Body of pancreas (tissue), 4 donors: ENCODE data around the gene PHETA1. TPM values are rescaled to one million over a fixed set of nuclear protein-coding genes. Genes with fewer than 3 reads are reported as not detected.
"Not testable (repeated sequence)": the region's sequence is repeated elsewhere in the genome, so short reads cannot be mapped to it uniquely, and the experiment has no call there.

Source experiments
- ATAC-seq: fragments of 150-250 bp; one replicate; pipeline ENCODE4 v1.9.1; 2016
- DNase-seq, 4 donors: peaks; one replicate each; pipeline ENCODE4 v3.0.0-alpha.2; 2019
- H3K27ac ChIP-seq, 4 donors: fragments of 200-600 bp; sonication (generic); 1 replicate in 3 of 4; 2 replicates in 1 of 4; pipeline versions ENCODE4 v1.5.1 to v1.6.1; 2016 to 2019; ENCODE audit warnings: mild to moderate bottlenecking in 1 of 4, mixed read lengths in 1 of 4, moderate library complexity in 1 of 4
- H3K27me3 ChIP-seq, 2 donors: fragments of 200-600 bp; sonication (generic); one replicate each; pipeline ENCODE4 v1.6.0; 2016; ENCODE audit warnings: mild to moderate bottlenecking in 1 of 2
- H3K36me3 ChIP-seq, 2 donors: fragments of 200-600 bp; sonication (generic); replicated peaks in 1 of 2; 2 replicates each; pipeline ENCODE4 v1.5.1; 2016; ENCODE audit warnings: low read depth in 2 of 2; ENCODE audit not compliant: insufficient read depth in 1 of 2
- H3K4me1 ChIP-seq: fragments of 200-600 bp; sonication (generic); one replicate; pipeline ENCODE4 v1.6.0; 2016
- H3K4me3 ChIP-seq, 2 donors: fragments of 200-600 bp; sonication (generic); 1 replicate in 1 of 2; 2 replicates in 1 of 2; pipeline ENCODE4 v1.5.1; 2016 to 2019
- H3K9me3 ChIP-seq, 3 donors: fragments of 200-600 bp; sonication (generic); 1 replicate in 2 of 3; 2 replicates in 1 of 3; pipeline ENCODE4 v1.5.1; 2016
- POLR2A ChIP-seq, 3 donors: fragments of 450-650 bp; IDR thresholded peaks; one replicate each; pipeline ENCODE4 v1.6.1; 2016; ENCODE audit warnings: antibody characterized with exemption in 3 of 3, mild to moderate bottlenecking in 2 of 3
- WGBS, 2 donors: methylation state at CpG; one replicate each; pipeline ENCODE4 v1.1.5; 2017; 5-methylcytosine and 5-hydroxymethylcytosine counted together
- intact Hi-C: fragments of 100-400 bp; cut with DNase I; formaldehyde crosslinking; loops from one replicate; pipeline ENCODE4 v1.15.1; 2023
- total RNA-seq, 2 donors: library from RNA; depleted of rRNA; stranded (reverse); fragments of >200 nt; gene quantifications; one replicate each; pipeline ENCODE4 v1.1.0, GENCODE V29; 2016
- TF ChIP-seq, protein P1 (sequence below), 7 experiments: fragments of 450-650 bp in 4 of 7; fragments of 200-600 bp in 3 of 7; sonication (generic) in 3 of 7; IDR thresholded peaks; one replicate each; pipeline ENCODE4 v1.5.1; 2016 to 2019; ENCODE audit warnings: antibody characterized with exemption in 7 of 7

PHETA1 gene
- total RNA-seq, 2 donors from 2014 or later = 20.4 to 31.4 TPM

- Histone ChIP-seq H3K27ac (no peak overlapping the region), H3K36me3 (no peaks in the 10 kb centered on the region), H3K27me3 (no peaks in the 10 kb centered on the region), H3K4me3 (no peak overlapping the region), H3K9me3 (no peaks in the 10 kb centered on the region), H3K4me1 (no peaks in the 10 kb centered on the region)
- no peak for DNase-seq
- ATAC-seq = no peak
- WGBS, 2 donors = 64 to 88% methylated on average over 1 of the region's 1 CpG
- intact Hi-C loops = no loop called here
- TF ChIP-seq, protein P1, sequence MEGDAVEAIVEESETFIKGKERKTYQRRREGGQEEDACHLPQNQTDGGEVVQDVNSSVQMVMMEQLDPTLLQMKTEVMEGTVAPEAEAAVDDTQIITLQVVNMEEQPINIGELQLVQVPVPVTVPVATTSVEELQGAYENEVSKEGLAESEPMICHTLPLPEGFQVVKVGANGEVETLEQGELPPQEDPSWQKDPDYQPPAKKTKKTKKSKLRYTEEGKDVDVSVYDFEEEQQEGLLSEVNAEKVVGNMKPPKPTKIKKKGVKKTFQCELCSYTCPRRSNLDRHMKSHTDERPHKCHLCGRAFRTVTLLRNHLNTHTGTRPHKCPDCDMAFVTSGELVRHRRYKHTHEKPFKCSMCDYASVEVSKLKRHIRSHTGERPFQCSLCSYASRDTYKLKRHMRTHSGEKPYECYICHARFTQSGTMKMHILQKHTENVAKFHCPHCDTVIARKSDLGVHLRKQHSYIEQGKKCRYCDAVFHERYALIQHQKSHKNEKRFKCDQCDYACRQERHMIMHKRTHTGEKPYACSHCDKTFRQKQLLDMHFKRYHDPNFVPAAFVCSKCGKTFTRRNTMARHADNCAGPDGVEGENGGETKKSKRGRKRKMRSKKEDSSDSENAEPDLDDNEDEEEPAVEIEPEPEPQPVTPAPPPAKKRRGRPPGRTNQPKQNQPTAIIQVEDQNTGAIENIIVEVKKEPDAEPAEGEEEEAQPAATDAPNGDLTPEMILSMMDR (IDR thresholded peaks at IDR 0.05) = no peak
- TF ChIP-seq POLR2A (IDR thresholded peaks at IDR 0.05) = no peak
Observed at GRCh38 chr12:111343181-111343580, 25.7 kb downstream of the PHETA1 start.

- TF ChIP-seq, protein P1 (IDR thresholded peaks at IDR 0.05) = no peak
- TF ChIP-seq POLR2A (IDR thresholded peaks at IDR 0.05) = no peak
- no peaks in the 10 kb centered on the region for H3K4me1 ChIP-seq
- no peak for ATAC-seq
- no peak overlapping the region for H3K27ac ChIP-seq
- 86 to 89% methylated on average over 8 of the region's 8 CpGs for WGBS, 2 donors
- no peaks in the 10 kb centered on the region for H3K27me3 ChIP-seq
- no peaks in the 10 kb centered on the region for H3K36me3 ChIP-seq
- intact Hi-C loops = no loop called here
- no peaks in the 10 kb centered on the region for H3K9me3 ChIP-seq
- no peak overlapping the region for H3K4me3 ChIP-seq
- DNase-seq = no peak
Observed at GRCh38 chr12:111342376-111342775, 26.5 kb downstream of the PHETA1 start.

DNA sequence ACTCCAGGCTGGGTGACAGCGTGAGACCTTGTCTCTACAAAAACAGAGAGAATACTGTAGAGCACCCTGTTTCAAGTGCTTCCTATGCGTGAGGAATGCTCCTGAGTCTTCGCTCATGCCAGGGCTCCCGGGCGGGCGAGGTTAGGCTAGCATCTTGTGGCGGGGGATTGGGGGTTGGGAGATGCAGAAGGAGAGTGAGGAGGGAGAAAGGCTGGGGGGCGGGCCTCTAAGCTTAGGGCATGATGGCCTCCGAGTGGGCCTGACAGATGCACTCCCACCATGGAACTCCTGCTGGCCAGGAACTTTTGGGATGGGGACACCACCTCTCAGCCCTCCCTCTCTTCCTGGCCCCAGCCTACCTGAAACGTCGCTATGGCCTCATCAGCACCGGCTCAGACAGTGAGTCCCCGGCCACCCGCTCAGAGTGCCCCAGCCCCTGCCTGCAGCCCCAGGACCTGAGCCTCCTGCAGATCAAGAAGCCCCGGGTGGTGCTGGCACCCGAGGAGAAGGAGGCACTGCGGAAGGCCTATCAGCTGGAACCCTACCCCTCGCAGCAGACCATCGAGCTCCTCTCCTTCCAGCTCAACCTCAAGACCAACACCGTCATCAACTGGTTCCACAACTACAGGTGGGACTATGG is 27.3 kb downstream of the PHETA1 start:
- H3K36me3 ChIP-seq = no peaks in the 10 kb centered on the region
- H3K4me3 ChIP-seq = no peak overlapping the region
- TF ChIP-seq, protein P1 (IDR thresholded peaks at IDR 0.05) = no peak
- no peak for TF ChIP-seq POLR2A (IDR thresholded peaks at IDR 0.05)
- no peak for ATAC-seq
- H3K4me1 ChIP-seq = no peaks in the 10 kb centered on the region
- 85 to 87% methylated on average over 4 to 19 of the region's 20 CpGs for WGBS, 2 donors
- intact Hi-C loops = no loop called here
- no peak overlapping the region for H3K27ac ChIP-seq
- no peaks in the 10 kb centered on the region for H3K27me3 ChIP-seq
- no peak for DNase-seq
- no peaks in the 10 kb centered on the region for H3K9me3 ChIP-seq

GRCh38 chr12:111340680-111341079 is 28.2 kb downstream of the PHETA1 start:
- H3K27me3 ChIP-seq, H3K9me3 ChIP-seq, H3K4me1 ChIP-seq, H3K36me3 ChIP-seq, DNase-seq, intact Hi-C loops, ATAC-seq, H3K27ac ChIP-seq, H3K4me3 ChIP-seq: not testable (repeated sequence)
- WGBS, 2 donors = 78 to 82% methylated on average over 8 of the region's 8 CpGs

DNA sequence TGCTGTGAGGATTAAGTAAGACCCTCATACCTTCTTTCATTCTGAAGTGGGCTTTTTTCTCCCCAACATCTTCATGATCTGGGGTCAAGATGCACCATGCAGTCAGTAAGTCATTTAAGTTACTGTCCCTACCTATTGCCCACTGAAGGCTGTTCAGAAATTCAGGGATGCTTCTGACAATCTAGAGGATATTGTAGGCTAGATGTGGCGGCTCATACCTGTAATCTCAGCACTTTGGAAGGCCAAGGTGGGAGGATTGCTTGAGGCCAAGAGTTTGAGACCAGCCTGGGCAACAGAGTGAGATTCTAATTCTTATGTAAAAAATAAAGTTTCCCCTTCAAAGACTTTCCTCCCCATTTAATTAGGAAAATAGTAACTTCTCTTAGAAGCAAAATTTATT is 28.7 kb downstream of the PHETA1 start:
- WGBS, 2 donors = 93% methylated on average over 1 of the region's 1 CpG
- Histone ChIP-seq H3K9me3 (no peaks in the 10 kb centered on the region), H3K36me3 (no peaks in the 10 kb centered on the region), H3K4me1 (no peaks in the 10 kb centered on the region), H3K4me3 (no peak overlapping the region), H3K27ac (no peak overlapping the region), H3K27me3 (no peaks in the 10 kb centered on the region)
- DNase-seq (no peak), ATAC-seq (no peak)
- no peak for TF ChIP-seq POLR2A (IDR thresholded peaks at IDR 0.05)
- TF ChIP-seq, protein P1 (IDR thresholded peaks at IDR 0.05) = no peak
- intact Hi-C loops = no loop called here
